Activated CD4-positive, alpha-beta T cell treated with anti-CD3 and anti-CD28 coated beads for 1 hour (primary cell): ENCODE measurements around the gene LY86.

Source experiments
- DNase-seq: peaks from one replicate; pipeline ENCODE4 v3.0.0-alpha.2; 2020

The LY86 gene

GRCh38 chr6:6624269-6624990 lies 35.9 kb downstream of the LY86 start:
- no peak for DNase-seq

GRCh38 chr6:6626187-6626586 lies 37.7 kb downstream of the LY86 start:
- DNase-seq: no peak

- no peak for DNase-seq
These were observed 40.9 kb downstream of the LY86 start for GRCh38 chr6:6629402-6629801.

- no peak for DNase-seq
These were observed 42.5 kb downstream of the LY86 start for GRCh38 chr6:6631053-6631452.

GRCh38 chr6:6631534-6632276 lies 43.2 kb downstream of the LY86 start:
- DNase-seq: no peak

GRCh38 chr6:6633898-6634734 lies 45.6 kb downstream of the LY86 start:
- DNase-seq: no peak

- DNase-seq: no peak
These were observed 46.2 kb downstream of the LY86 start for GRCh38 chr6:6634735-6635075.

- DNase-seq: no peak
These were observed 46.8 kb downstream of the LY86 start for GRCh38 chr6:6635291-6635690.

- DNase-seq: no peak
These were observed 47.3 kb downstream of the LY86 start for GRCh38 chr6:6635869-6636268.

- DNase-seq: no peak
These were observed 51.1 kb downstream of the LY86 start for GRCh38 chr6:6639572-6639971.

- no peak for DNase-seq
These were observed 52.4 kb downstream of the LY86 start for GRCh38 chr6:6640926-6641325.

- DNase-seq: no peak
These were observed 54.9 kb downstream of the LY86 start for GRCh38 chr6:6643398-6643797.

GRCh38 chr6:6645261-6645917 lies 56.9 kb downstream of the LY86 start:
- no peak for DNase-seq

- no peak for DNase-seq
These were observed 57.9 kb downstream of the LY86 start for GRCh38 chr6:6646384-6646783.

GRCh38 chr6:6646859-6647258 lies 58.3 kb downstream of the LY86 start:
- no peak for DNase-seq

- DNase-seq: no peak
These were observed 60.3 kb downstream of the LY86 start for GRCh38 chr6:6648692-6649343.

GRCh38 chr6:6649824-6650349 lies 61.4 kb downstream of the LY86 start:
- DNase-seq: no peak

GRCh38 chr6:6650839-6651238 lies 62.3 kb downstream of the LY86 start:
- DNase-seq: no peak

- no peak for DNase-seq
These were observed 62.8 kb downstream of the LY86 start for GRCh38 chr6:6651335-6651734.

- no peak for DNase-seq
These were observed 64.4 kb downstream of the LY86 start for GRCh38 chr6:6652932-6653331.

GRCh38 chr6:6654599-6655575 lies 66.4 kb downstream of the LY86 start:
- no peak for DNase-seq
